Dermis microvascular lymphatic vessel endothelial cell (primary cell): ENCODE measurements around the gene WWC1. TPM values are rescaled to one million over a fixed set of nuclear protein-coding genes. Genes with fewer than 3 reads are reported as not detected.

Experiments
- DNase-seq, 2 donors: peaks; one replicate each; pipeline versions ENCODE4 v3.0.0 to v3.0.0-alpha.2; 2010; ENCODE audit warnings: low read depth in 2 of 2
- total RNA-seq: library from RNA; depleted of rRNA; stranded (reverse); fragments of >200 nt; gene quantifications from 2 replicates; pipeline ENCODE4 v1.2.1, GENCODE V29; 2014

The WWC1 gene
- total RNA-seq, 1 donor from 2014 or later: 0.13 TPM

- DNase-seq: no peak
Measured at GRCh38 chr5:168362097-168362885, 70.8 kb downstream of the WWC1 start.

- no peak for DNase-seq
Measured at GRCh38 chr5:168364151-168364661, 72.8 kb downstream of the WWC1 start.

- DNase-seq: no peak
Measured at GRCh38 chr5:168364750-168365550, 73.5 kb downstream of the WWC1 start.

GRCh38 chr5:168365581-168366081 lies 74.2 kb downstream of the WWC1 start:
- no peak for DNase-seq

GRCh38 chr5:168366116-168366515 lies 74.7 kb downstream of the WWC1 start:
- DNase-seq: no peak

GRCh38 chr5:168368854-168369253 lies 77.4 kb downstream of the WWC1 start:
- no peak for DNase-seq

GRCh38 chr5:168370831-168371230 lies 79.4 kb downstream of the WWC1 start:
- no peak for DNase-seq

- DNase-seq: no peak
Measured at GRCh38 chr5:168372356-168372946, 81.0 kb downstream of the WWC1 start.

GRCh38 chr5:168374532-168374931 lies 83.1 kb downstream of the WWC1 start:
- no peak for DNase-seq

- no peak for DNase-seq
Measured at GRCh38 chr5:168375214-168375613, 83.8 kb downstream of the WWC1 start.

GRCh38 chr5:168377525-168377924 lies 86.1 kb downstream of the WWC1 start:
- DNase-seq: no peak

GRCh38 chr5:168378741-168379140 lies 87.3 kb downstream of the WWC1 start:
- DNase-seq: no peak

GRCh38 chr5:168382421-168382820 lies 91.0 kb downstream of the WWC1 start:
- DNase-seq: no peak

- DNase-seq: no peak
Measured at GRCh38 chr5:168390491-168390890, 99.0 kb downstream of the WWC1 start.

- DNase-seq: no peak
Measured at GRCh38 chr5:168393773-168394172, 102.3 kb downstream of the WWC1 start.

GRCh38 chr5:168400429-168401220 lies 109.2 kb downstream of the WWC1 start:
- DNase-seq: no peak

- DNase-seq: no peak
Measured at GRCh38 chr5:168401226-168401625, 109.8 kb downstream of the WWC1 start.

GRCh38 chr5:168401880-168402279 lies 110.4 kb downstream of the WWC1 start:
- no peak for DNase-seq

- DNase-seq: no peak
Measured at GRCh38 chr5:168404365-168404764, 112.9 kb downstream of the WWC1 start.

- DNase-seq: no peak
Measured at GRCh38 chr5:168407211-168407610, 115.8 kb downstream of the WWC1 start.
